Cardiac muscle cell (in vitro differentiated cells and primary cell): ENCODE data around the gene TEX22. TPM values are rescaled to one million over a fixed set of nuclear protein-coding genes. Genes with fewer than 3 reads are reported as not detected.

Experiments used
- DNase-seq, 2 donors: peaks; one replicate each; pipeline versions ENCODE4 v3.0.0 to v3.0.0-alpha.2; 2010 to 2017; ENCODE audit warnings: low read depth in 1 of 2, low spot score in 1 of 2
- H3K27ac ChIP-seq: fragments of 200-600 bp; sonication (generic); 2 replicates; pipeline ENCODE4 v1.5.1; 2016
- H3K27me3 ChIP-seq: fragments of 200-600 bp; sonication (generic); 2 replicates; pipeline ENCODE4 v1.6.0; 2016; ENCODE audit warnings: control low read depth
- H3K36me3 ChIP-seq: fragments of 200-600 bp; sonication (generic); 2 replicates; pipeline ENCODE4 v1.5.1; 2016; ENCODE audit warnings: control low read depth
- H3K4me1 ChIP-seq: fragments of 200-600 bp; sonication (generic); 2 replicates; pipeline ENCODE4 v1.8.1; 2017; ENCODE audit warnings: low read depth, mild to moderate bottlenecking, mixed run types
- H3K4me3 ChIP-seq: fragments of 200-600 bp; sonication (generic); 2 replicates; pipeline ENCODE4 v1.5.1; 2016; ENCODE audit warnings: mild to moderate bottlenecking
- H3K9me3 ChIP-seq: fragments of 200-600 bp; sonication (generic); 2 replicates; pipeline ENCODE4 v1.5.1; 2017; ENCODE audit warnings: low read depth, mild to moderate bottlenecking, control low read depth
- polyA plus RNA-seq: library from polyadenylated mRNA; unstranded; fragments of >200 nt; fragmentation: Nextera tagmentation; extraction: Ambion mirVana; gene quantifications from 2 replicates; pipeline ENCODE4 v1.2.1, GENCODE V29; 2016
- total RNA-seq: library from RNA; depleted of rRNA; stranded (reverse); fragments of >200 nt; gene quantifications from 2 replicates; pipeline ENCODE4 v1.2.3, GENCODE V29; 2016
- TF ChIP-seq, protein P1 (sequence below): IDR thresholded peaks from 2 replicates; pipeline ENCODE4 v1.5.1; 2012; ENCODE audit warnings: low read depth, mild to moderate bottlenecking, low read length

TEX22 gene
- total and polyA plus RNA-seq, 2 experiments from 2014 or later = 3.7 to 4.1 TPM

DNA sequence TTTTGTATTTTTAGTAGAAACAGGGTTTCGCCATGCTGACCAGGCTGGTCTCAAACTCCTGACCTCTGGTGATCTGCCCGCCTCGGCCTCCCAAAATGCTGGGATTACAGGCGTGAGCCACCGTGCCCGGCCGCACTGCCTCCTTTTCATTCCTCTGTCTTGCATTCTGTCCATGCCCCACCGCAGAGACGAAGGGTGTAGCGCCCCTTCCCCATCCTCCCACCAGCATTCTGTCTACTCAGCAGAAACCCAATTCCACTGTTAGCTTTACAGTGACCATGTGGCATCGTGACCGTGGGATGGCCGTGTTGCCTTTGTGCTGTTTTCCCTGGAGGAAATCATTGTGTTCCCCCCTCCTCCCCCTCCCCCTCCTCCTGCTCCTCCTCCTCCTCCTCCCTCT lies 10.3 kb downstream of the TEX22 start:
- no peaks in the 10 kb centered on the region for H3K36me3 ChIP-seq
- H3K27me3 ChIP-seq = peaks cover 18% of the 10 kb centered on the region
- TF ChIP-seq, protein P1, sequence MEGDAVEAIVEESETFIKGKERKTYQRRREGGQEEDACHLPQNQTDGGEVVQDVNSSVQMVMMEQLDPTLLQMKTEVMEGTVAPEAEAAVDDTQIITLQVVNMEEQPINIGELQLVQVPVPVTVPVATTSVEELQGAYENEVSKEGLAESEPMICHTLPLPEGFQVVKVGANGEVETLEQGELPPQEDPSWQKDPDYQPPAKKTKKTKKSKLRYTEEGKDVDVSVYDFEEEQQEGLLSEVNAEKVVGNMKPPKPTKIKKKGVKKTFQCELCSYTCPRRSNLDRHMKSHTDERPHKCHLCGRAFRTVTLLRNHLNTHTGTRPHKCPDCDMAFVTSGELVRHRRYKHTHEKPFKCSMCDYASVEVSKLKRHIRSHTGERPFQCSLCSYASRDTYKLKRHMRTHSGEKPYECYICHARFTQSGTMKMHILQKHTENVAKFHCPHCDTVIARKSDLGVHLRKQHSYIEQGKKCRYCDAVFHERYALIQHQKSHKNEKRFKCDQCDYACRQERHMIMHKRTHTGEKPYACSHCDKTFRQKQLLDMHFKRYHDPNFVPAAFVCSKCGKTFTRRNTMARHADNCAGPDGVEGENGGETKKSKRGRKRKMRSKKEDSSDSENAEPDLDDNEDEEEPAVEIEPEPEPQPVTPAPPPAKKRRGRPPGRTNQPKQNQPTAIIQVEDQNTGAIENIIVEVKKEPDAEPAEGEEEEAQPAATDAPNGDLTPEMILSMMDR = no peak
- H3K4me1 ChIP-seq = no peaks in the 10 kb centered on the region
- DNase-seq = no peak
- H3K9me3 ChIP-seq = no peaks in the 10 kb centered on the region
- H3K27ac ChIP-seq = no peak overlapping the region
- H3K4me3 ChIP-seq = no peak overlapping the region

DNA sequence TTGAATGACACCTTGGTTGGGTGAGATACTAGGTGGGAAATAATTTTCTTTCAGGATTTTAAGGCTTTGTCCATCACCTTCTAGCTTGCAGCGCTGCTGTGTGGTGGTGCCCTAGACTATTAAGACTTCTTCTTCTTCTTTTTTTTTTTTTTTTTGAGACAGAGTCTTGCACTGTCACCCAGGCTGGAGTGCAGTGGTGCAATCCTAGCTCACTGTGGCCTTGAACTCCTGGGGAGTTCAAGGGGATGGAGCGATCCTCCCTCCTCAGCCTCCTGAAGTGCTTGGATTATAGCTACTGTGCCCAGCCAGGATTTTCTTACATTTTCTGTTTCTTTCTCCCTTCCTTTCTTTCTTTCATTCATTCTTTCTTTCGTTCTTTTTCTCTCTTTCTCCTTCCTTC lies 11.0 kb downstream of the TEX22 start:
- Histone ChIP-seq H3K4me1 (no peaks in the 10 kb centered on the region), H3K27me3 (peaks cover 18% of the 10 kb centered on the region), H3K4me3 (no peak overlapping the region), H3K36me3 (no peaks in the 10 kb centered on the region), H3K27ac (no peak overlapping the region), H3K9me3 (no peaks in the 10 kb centered on the region)
- DNase-seq = no peak
- TF ChIP-seq, protein P1 = no peak

DNA sequence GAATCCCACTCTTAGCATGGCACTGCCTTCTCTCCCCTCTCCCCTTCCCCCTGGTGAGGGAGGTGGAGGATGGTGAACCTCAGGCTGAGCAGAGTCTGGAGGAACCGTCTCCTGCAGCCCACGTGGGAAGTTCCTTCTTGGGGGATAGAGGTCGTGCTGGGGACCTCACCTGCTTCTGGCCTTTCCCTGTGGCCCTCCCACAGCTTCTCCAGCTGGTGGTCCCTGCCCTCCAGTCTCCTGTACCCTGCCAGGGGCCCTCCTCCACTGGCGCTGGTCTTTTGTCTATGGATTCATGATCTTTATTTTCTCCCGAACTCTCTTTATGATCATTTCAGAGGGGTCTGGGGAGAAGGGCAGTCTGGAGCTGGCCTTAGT lies 12.3 kb downstream of the TEX22 start:
- no peaks in the 10 kb centered on the region for H3K9me3 ChIP-seq
- no peak for DNase-seq
- H3K36me3 ChIP-seq = no peaks in the 10 kb centered on the region
- no peak overlapping the region for H3K27ac ChIP-seq
- no peak overlapping the region for H3K4me3 ChIP-seq
- peaks cover 18% of the 10 kb centered on the region for H3K27me3 ChIP-seq
- no peaks in the 10 kb centered on the region for H3K4me1 ChIP-seq
- TF ChIP-seq, protein P1 = no peak

DNA sequence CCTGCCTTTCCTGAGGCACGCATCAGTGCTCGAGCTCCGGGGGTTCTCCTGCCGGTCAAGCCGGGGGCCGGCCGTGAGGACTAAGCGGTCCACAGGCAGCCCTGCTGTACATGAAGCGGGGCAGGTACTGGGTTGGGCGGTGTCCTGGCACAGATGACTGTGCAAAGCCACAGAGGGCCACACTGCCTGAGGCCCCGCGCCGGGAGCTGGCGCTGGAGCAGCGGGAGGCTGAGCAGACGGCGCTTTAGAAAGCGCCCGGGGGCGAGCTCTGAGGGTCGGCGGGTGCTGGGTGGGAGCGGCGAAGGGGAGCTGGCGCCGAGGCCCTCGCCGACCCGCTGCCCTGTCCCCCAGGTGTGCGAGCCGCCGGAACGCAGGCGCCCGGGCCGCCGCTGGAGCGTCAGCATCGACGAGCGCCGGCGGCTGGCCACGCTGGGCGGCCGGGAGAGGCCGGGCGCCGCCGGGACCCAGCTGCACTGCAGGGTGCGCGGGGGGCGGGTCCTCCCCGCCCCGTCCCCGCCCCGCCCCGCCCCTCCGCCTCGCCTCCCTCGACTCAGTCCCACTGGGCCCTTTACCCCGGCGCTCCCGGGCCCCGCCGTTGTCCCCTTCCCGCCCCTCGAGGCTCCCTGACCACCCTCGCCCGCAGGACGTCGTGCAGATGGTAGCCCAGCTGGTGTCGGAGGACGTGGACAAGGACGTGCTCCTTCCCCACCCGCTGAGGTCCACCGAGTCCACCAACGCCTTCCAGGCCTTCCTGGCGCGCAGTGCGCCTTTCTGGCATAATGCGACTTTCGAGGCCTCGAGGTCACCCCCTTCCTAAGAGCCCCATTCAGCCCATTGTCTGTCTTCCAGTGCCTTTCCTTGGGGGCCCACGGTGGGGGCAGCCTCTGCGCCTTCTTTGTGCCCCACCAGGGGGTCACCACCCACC lies 12.9 kb downstream of the TEX22 start:
- Histone ChIP-seq H3K4me3 (peak overlapping the region; percentile 10), H3K27ac (no peak overlapping the region), H3K4me1 (no peaks in the 10 kb centered on the region), H3K36me3 (no peaks in the 10 kb centered on the region), H3K9me3 (no peaks in the 10 kb centered on the region), H3K27me3 (peaks cover 18% of the 10 kb centered on the region)
- DNase-seq = peak; percentile 56 to 80
- TF ChIP-seq, protein P1 = no peak

DNA sequence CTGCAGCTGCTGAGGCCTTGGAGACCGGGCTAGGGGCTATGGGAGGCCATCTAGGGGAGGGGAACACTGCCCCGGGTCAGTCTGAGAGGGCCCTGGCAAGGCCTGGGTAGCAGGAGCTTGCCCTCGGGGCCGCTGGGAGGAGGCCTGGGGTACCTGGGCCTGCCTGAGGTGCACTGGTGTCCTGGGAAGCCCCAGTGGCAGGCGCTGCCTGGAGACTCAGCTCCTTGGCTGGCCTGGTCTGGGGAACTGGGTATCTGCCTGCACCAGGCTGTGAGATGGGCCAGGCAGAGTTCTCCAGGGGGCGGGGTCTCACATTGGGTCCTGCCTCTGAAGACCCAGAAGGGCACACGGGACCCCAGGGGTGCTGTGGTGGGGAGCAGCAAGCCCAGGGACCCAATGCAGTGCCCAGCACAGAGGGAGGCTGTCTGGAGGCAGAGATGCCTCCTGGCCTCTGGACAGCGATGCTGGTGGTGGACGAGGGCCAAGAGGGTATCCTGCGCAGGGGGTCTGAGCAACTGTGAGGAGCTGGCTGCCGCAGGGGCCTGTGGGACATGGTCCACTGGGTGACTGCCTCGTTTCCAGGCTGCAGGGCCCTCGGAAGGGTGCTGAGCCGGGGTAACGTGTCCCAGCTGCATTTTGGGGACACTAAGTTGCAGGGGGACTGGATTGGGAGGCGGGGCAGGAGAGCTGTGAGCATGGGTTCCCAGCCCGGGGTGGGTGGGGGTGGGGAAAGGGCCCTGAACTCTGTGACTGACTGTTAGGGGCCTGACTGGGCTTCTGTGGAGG lies 13.8 kb downstream of the TEX22 start:
- no peak for DNase-seq
- Histone ChIP-seq H3K4me1 (no peaks in the 10 kb centered on the region), H3K36me3 (no peaks in the 10 kb centered on the region), H3K27me3 (peaks cover 18% of the 10 kb centered on the region), H3K9me3 (no peaks in the 10 kb centered on the region), H3K4me3 (no peak overlapping the region), H3K27ac (no peak overlapping the region)
- TF ChIP-seq, protein P1 = no peak
